Measurements from ENCODE around the gene WEE2. TPM values are rescaled to one million over a fixed set of nuclear protein-coding genes. Genes with fewer than 3 reads are reported as not detected.

WEE2 gene
- total and polyA plus RNA-seq, 2 of the 13 experiments (the other 11 are each of a cell fraction or from before 2014, with no cell fraction given): not detected

DNA sequence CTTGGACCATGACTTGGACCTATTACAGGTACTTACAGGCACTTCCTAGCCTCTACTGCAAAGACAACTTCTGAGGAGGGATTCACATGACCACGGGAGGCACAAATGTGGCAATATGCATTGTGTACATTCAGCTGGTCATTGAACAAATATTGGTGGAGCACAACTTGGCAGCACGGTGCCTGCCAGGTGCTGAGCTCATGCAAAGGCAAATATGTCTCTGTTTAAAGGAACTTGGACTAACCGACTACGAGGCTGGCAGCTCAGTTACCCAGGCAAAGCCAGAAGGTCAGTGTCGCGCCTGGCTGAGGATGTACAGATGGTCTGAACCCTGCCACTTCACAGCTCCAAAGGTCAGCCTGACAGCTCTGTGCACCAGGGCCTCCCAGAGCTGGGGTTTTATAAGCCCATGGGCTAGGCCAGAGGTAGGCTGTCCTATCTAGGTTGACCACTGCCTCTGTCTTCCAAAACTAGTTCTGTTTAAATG is 12.3 kb upstream of the WEE2 start (continued):
- TF ChIP-seq TFAP4 (IDR thresholded peaks at IDR 0.05; ENCODE audit: borderline replicate concordance, low read depth) (peak; percentile 97), ZNF10 (CRISPR knock-in tag; IDR thresholded peaks at IDR 0.05; ENCODE audit: borderline replicate concordance, low read depth) (no peak), MED1 (CRISPR knock-in tag; IDR thresholded peaks at IDR 0.05) (0 out of 2 replicates have a peak, but pooled peaks have one; percentile 19), BORCS8-MEF2B (CRISPR knock-in tag; IDR thresholded peaks at IDR 0.05) (no peak), HIC2 (CRISPR knock-in tag; IDR thresholded peaks at IDR 0.05; ENCODE audit: low read depth) (peak; percentile 92), MYPOP (CRISPR knock-in tag; IDR thresholded peaks at IDR 0.05) (peak; percentile 44; the same call in 1 of the 2 replicates), PRMT3 (CRISPR knock-in tag; IDR thresholded peaks at IDR 0.05; ENCODE audit: borderline replicate concordance, low read depth) (no peak), CREB1 (IDR thresholded peaks at IDR 0.05) (no peak), CREB1 (CRISPR knock-in tag; IDR thresholded peaks at IDR 0.05) (0 out of 2 replicates have a peak, but pooled peaks have one; percentile 45), KDM5B (CRISPR knock-in tag; IDR thresholded peaks at IDR 0.05; ENCODE audit: borderline replicate concordance) (peak; percentile 63; the same call in 1 of the 2 replicates), ZNF710 (CRISPR knock-in tag; IDR thresholded peaks at IDR 0.05; ENCODE audit: borderline replicate concordance) (peak; percentile 55; the same call in 1 of the 2 replicates), BCL6 (CRISPR knock-in tag; IDR thresholded peaks at IDR 0.05) (peak; percentile 73), ZNF253 (CRISPR knock-in tag; IDR thresholded peaks at IDR 0.05; ENCODE audit: borderline replicate concordance) (no peak), HMG20A (CRISPR knock-in tag; IDR thresholded peaks at IDR 0.05; ENCODE audit: borderline replicate concordance) (peak; percentile 63), SMAD1 (CRISPR knock-in tag; IDR thresholded peaks at IDR 0.05; ENCODE audit: borderline replicate concordance, low read depth) (no peak), ATF2 (CRISPR knock-in tag; IDR thresholded peaks at IDR 0.05) (peak; percentile 77), ZNF343 (CRISPR knock-in tag; IDR thresholded peaks at IDR 0.05) (0 out of 2 replicates have a peak, but pooled peaks have one; percentile 33), GATAD1 (CRISPR knock-in tag; IDR thresholded peaks at IDR 0.05) (peak; percentile 57)
- TF ChIP-seq, protein P1, sequence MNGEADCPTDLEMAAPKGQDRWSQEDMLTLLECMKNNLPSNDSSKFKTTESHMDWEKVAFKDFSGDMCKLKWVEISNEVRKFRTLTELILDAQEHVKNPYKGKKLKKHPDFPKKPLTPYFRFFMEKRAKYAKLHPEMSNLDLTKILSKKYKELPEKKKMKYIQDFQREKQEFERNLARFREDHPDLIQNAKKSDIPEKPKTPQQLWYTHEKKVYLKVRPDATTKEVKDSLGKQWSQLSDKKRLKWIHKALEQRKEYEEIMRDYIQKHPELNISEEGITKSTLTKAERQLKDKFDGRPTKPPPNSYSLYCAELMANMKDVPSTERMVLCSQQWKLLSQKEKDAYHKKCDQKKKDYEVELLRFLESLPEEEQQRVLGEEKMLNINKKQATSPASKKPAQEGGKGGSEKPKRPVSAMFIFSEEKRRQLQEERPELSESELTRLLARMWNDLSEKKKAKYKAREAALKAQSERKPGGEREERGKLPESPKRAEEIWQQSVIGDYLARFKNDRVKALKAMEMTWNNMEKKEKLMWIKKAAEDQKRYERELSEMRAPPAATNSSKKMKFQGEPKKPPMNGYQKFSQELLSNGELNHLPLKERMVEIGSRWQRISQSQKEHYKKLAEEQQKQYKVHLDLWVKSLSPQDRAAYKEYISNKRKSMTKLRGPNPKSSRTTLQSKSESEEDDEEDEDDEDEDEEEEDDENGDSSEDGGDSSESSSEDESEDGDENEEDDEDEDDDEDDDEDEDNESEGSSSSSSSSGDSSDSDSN (CRISPR knock-in tag; IDR thresholded peaks at IDR 0.05): peak; percentile 77
